AG08395 (cell line): ENCODE measurements around the gene ACTL6B.
A peak's percentile ranks its signal among the peaks of the same experiment; 100 is the strongest.

Source experiments
- DNase-seq: peaks from one replicate; pipeline ENCODE4 v3.0.0; 2012; ENCODE audit warnings: mixed read lengths, low spot score

The ACTL6B gene

DNA sequence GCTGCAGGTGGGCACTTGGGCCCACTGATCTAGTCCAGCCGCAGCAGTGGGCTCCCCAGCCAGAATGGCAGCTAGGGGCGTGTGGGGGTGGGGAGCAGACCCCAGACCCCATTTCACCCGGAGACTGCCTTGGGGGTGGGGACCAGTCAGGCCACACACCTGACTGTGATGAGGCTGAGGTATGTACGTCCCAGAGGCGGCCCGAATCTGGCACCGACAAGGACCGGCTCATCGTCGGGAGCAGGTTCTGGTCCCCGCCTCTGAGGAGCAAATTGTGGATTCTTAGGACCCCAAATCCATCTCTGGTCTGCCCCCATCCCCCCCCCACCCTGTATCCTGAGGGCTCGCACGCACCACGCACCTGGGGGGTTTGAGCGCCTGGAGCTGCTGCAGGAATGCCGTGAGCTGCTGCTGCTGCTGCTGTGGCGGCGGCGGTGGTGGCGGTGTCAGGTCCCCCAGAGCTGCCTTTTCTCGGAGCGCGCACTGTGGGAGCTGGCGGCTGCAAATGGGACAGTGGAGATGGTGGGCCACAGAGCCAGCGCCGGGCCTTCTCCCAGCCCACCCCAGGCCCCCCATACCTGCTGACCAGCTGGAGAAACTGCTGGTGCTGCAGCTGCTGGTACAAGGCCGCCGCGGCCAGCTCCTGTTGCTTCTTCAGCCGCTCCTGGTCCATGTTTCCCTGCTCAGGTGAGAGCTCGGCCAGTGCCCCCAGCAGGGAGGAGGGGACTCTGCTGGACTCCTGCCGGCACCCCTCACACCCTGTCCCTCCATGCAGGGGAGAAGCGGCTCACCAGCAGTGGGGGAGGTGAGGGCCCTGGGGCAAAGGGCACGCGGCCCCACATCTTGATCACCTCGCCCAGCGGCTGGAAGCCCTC, 27.6 kb upstream of the ACTL6B start:
- DNase-seq: no peak

DNA sequence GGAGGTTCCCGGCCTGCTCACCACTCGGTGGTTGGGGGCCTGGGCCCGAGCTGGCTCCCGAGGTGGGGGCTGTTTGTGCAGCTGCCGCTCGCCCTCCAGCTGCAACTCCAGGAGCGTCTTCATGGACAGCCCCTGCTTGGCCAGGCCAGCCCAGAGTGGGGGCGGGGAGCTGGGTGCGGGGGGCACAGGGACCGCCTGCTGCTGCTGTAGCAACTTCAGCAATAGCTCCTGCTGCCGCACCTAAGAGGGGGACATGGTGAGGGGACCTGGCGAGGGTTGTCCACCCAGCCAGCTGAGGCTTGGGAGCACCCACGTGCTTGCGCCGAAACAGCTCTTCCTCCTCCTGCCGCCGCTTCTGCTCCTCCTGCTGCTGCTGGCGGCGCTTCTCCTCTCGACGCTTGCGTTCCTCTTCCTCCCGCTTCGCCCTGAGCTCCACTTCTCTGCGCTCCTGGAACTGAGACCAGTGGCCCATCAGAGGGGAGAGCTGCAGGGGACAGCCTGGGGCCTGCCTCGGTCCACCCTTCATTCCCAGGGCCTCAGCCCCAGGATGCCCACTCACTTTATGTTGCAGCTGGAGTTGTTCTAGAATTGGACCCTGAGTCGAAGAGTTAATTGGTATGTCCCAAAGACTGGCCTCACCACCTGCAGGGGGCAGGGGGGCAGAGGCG, 26.9 kb upstream of the ACTL6B start:
- no peak for DNase-seq

DNA sequence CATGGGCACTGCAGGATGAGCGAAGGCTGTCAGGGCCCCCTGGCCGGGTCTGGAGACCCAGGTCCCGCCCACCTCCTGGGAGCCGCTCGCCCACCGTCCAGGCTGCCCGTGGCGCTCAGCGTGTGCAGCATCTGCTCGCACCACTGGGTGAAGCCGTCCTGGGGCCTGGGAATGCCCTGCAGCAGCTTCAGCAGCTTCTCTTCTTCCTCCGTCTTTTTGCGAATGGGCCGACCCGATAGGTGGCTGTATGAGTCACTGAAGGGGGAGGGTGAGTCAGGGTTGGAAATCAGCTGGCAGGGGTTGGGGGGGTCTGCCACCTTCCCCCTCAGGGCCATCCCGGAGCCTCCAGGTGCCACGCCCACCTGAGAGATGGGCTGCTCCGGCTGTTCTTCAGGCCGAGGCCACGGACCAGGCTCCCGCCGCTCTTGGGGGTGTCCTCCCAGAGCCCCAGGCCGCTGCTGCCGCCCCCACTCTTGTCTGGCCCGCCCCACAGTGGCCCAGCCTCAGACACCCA, 26.0 kb upstream of the ACTL6B start:
- no peak for DNase-seq

DNA sequence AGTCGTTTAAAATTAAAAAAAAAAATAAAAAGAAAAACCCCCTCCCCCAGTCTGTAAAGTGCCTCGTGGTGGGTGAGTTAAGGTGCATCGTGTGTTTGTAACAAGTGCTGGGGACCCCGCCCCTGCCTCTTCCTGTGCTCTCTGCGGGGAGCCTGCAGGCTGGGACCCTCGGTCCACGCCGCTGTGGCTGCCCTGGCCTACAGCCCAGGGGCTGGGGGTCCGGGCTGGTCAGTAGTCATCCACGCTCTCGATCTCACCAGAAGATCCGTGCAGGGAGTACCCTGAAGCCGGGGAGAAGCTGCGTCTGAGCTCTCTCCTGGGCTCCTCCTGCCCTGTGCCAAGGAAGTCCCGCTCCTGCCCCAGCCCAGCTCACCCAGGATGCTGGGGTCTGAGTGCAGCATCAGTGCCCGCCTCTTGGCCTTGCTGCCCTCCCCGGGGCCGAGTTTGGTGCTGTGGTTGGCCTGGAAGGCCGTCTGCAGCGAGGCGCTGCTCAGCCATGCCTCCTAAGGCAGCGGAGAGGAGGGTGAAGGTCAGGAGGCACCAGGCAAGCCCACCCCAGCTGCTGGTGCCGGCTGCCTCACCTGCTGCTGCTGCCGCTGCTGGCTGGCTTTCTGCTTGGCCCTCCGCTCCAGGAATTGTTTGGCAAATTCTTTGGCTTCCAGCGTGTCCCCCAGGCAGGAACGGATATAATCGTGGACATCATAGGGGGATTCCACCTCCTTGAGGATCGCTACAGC, 25.4 kb upstream of the ACTL6B start:
- no peak for DNase-seq

DNA sequence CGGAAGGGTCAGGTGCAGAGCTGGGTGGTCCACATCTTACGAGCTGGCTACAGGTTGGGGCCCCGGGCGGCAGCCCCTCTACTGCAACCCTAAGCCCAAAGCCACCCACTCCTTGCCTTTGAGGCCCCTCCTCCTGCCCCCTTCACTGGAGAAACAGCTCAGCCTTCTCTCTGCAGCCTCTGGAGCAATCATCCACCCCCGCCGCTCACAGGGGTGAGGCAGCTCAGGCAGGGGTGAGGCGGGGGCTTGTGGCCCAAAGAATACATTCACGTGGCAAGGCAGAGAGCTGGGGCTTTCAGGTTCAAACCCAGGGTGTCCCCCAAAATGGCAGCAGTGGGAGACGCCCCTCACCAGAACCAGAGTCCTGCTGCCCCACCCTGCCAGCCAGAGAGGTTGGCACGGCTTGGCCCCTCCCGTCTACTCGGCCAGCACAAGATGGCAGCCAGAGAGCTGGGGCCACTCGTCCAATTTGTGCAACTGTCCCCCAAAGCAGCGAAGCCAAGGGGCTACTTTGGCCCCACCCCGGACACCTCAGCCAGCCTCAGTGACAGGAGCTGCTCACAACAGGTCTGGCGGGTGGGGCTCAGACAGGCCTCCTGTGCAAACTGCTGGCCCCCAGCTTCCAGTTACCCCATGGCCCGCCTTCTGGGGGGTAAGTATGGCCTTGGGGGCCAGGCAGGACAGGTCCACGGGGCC, 24.5 kb upstream of the ACTL6B start:
- DNase-seq: no peak

DNA sequence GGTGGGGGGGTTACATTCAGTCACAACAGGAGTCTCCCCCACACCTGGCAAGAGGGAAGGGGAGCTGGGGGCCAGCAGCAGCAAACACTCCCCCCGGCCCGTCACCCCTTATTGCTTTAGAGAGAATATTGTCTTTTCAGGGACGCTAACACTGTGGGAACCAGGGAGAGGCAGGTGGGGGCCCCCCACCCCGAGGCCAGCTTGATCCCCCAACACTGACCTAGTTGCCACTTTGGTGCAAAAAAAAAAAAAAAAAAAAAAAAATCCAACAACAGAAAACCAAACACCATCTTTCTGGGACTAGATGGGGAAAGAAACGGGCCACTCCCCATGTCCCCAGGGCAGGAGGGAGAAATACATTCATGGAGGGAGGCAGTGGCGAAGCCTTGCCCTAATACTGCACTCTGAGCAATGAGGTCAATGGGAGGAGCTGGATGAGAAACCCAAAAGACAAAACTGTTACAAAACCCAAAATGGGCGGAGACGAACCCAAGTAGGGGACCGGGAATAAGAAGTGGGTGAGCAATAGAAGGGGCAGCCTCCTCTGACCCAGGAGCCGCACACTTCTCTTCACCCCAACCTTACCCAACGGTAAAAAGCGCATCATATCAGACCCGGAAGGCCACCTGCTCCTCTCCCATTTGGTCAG, 23.8 kb upstream of the ACTL6B start:
- DNase-seq: peak; percentile 67

DNA sequence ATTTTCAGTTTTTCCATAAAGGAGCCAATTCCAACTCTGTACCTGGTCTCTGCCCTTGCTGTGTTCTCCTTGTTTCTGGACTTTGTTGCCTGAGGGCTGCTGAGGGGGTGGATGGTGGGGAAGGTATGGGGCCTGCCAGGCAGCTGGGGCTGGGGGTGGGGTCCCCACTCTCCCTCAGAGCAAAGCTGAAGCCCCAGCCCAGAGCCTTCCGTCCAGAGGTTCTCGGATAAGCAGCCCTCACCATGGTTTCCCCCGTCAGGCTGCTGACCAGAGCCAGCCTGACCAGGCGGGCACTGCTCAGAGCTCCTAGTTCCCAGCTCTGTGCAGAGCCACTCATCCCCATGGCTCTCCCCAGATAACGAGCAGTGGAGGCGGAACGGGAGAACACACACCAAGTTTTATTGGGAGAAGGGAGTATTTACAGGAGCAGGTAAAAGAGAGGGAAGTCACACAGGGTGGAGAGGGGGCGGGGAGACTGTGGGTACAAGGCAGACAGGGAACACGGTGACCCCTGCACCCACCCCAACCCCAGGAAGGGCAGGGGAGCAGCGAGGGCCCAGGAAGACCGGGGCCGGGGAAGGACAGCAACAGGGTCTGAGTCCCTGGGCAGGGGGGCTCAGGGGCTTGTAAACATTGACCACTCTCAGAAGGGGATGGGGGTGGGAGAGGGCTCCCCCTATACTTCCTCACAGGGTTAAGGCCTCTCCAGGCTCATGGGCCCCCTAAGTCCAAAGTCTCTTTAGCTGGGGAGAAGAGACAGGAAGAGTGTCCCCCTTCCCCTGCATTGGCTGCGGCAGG, 23.1 kb upstream of the ACTL6B start:
- DNase-seq: no peak

DNA sequence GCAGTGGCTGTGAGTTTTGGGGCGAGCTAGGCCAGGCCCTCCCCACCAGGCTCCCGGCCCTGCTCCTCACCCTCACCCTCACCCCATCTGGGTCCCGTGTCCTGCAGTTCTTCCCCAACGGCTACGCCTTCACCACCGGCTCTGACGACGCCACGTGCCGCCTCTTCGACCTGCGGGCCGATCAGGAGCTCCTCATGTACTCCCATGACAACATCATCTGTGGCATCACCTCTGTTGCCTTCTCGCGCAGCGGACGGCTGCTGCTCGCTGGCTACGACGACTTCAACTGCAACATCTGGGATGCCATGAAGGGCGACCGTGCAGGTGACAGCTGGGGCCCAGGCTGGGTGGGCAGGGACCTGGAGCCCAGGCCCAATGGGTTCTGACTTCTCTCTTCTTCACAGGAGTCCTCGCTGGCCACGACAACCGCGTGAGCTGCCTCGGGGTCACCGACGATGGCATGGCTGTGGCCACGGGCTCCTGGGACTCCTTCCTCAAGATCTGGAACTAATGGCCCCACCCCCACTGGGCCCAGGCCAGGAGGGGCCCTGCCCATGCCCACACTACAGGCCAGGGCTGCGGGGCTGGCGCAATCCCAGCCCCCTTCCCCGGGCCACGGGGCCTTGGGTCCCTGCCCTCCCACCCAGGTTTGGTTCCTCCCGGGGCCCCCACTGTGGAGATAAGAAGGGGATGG, 22.2 kb upstream of the ACTL6B start:
- no peak for DNase-seq

DNA sequence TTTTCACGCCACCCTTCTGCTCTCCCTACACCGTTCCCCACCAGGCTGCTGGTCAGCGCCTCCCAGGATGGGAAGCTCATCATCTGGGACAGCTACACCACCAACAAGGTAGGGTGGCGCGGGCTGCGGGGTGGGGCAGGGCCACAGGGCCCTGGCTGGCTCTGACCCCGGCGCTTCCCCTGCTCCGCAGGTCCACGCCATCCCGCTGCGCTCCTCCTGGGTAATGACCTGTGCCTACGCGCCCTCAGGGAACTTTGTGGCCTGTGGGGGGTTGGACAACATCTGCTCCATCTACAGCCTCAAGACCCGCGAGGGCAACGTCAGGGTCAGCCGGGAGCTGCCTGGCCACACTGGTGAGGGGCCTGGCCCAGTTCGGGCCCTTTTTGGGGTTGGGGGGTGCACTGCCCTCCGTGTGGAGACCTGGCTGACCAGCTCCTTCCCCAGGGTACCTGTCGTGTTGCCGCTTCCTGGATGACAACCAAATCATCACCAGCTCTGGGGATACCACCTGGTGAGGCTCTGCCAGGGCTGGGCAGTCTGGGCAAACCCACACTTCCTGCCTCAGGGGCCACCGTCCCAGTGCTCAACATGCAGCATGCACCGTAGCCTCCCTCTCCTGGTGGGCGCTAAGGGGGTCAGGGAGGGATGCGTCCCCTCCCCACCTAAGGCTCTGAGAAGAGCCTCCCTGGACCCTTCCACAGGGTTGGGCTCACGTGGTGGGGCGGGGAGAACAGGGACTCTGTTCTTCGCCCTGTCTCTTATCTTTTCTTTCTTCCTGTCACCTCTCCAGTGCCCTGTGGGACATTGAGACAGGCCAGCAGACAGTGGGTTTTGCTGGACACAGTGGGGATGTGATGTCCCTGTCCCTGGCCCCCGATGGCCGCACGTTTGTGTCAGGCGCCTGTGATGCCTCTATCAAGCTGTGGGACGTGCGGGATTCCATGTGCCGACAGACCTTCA, 21.3 kb upstream of the ACTL6B start:
- no peak for DNase-seq

DNA sequence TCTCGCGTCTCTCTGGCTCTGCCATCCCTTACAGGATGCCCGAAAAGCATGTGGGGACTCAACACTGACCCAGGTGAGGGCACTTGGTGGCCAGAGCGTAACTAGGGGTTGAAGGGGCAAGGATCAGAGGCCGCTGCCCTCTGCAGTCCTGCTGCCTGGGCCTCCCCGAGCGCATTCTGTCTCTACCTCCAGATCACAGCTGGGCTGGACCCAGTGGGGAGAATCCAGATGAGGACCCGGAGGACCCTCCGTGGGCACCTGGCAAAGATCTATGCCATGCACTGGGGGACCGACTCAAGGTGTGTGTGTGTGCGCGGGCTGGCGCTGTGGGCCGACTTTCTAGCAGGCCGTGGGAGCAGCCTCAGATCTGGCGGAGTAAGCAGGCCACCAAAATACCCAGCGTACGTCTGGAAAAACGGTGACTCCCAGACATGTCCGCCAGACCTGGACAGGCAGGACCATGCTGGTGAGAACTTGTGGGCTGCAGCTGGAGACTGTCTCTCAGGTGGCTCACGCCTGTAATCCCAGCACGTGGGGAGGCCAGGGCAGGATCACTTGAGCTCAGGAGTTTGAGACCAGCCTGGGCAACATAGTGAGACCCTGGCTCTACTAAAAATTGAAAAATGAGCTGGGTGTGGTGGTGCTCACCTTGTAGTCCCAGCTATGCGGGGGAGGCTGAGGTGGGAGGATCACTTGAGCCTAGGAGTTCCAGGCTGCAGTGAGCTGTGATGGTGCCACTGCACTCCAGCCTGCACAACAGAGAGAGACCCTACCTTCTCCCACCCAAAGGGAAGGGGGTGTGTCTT, 20.5 kb upstream of the ACTL6B start:
- DNase-seq: no peak

DNA sequence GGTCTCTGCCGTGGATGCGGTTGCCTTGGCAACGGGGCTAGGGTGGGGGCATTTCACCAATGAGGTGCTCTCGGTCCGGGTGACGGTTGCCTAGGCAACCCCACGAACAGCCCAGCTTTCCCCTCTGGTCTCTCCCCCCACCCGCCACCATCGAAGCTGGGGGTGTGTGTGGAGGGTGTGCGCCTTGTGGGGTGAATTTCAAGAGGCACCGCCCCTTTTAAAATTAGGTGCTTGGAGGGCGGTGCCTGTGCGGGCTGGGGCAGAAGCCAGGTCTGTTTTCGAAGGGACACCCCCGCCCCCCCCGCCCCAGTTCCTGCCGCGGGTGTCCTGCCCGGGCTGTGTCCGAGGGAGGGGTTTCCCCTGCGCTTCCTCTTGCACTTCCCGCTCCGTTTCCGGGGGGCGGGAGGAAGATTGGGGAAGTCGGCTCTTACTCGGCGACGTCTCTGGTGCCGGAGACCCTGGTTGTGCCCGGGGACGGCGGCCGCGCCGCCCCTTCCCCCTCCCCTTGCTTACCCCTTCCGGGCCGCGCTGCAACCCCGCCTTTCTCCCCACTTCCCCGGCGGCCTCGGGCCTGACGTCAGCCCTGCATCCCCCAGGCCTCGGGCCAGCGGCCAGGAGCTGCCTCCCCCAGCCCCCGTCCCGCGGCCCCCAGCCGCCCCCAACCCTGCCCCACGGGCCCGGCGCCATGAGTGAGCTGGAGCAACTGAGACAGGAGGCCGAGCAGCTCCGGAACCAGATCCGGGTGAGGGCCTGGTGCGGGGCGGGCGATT, 19.5 kb upstream of the ACTL6B start:
- peak; percentile 59 for DNase-seq

DNA sequence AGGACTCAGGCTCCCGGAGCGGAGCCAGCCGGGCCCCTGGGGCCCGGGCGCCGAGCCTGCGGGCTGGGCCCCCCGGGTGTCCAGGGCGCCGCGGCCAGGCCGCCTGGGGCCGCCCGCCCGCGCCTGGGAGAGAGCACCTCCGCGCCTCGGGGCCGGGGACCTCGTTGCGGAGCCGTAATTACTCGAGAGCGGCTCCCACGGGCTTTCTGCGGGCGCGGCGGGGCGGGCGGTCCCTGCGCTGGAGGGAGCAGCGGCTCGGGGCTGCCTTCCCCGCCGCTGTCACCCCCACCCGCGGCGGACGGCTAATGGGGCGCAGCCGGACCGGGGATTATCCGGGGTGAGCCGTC, 18.8 kb upstream of the ACTL6B start:
- no peak for DNase-seq

DNA sequence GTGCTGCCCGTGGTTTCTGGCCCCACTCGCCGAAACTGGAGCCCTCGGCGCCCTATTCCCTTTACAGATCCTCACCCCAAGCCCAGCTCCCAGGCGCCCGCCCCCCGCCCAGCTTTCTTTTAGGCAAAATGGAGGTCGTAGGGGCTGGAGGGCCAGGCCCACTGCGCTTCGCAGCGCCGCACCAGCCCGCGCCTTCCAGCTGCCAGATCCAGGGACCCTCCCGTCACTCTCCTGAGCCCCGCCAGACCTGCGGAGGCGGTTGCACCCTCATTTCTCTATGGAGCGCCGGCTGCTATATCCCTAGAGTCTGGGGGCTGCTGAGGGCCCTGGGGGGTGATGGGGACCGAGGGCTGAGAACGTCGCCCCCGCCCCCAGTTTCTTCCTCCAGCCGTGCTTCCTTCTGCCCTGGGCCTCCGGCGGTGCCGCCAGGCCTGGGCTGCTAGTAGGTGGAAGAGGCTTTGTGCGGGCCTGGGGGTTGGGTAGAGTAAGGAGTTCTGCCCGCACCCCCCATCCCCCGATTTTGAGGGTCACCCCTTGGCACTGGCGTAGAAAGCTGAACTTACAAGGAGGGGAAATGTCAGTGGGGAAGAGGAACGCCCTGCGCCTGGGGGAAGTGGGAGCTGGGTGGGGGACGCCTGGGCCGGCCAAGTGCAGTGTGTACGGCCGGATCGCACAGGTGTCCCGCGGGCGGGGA, 18.3 kb upstream of the ACTL6B start:
- no peak for DNase-seq

DNA sequence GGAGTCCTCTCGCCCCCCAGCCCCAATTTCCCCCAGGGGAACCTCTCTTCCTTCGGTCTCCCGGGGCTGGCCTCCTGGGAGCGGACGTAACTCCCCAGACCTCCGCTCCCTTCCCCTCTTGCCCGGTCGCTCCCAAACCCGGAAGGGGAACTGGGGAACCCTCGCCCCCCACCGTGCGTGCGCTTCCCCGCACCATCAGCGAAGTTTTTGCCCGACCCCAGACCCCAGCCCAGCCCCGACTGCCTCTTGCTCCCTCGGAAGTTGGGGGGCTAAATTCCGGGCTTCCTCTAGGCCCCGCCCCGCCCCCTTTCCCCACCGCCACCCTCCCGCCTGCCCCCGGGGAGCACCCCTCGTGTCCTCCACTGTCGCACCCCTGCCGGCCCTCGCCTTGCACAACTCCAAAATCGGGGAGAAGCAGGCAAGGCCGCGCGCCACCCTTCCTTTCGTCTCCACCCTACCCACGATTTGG, 17.7 kb upstream of the ACTL6B start:
- DNase-seq: no peak

DNA sequence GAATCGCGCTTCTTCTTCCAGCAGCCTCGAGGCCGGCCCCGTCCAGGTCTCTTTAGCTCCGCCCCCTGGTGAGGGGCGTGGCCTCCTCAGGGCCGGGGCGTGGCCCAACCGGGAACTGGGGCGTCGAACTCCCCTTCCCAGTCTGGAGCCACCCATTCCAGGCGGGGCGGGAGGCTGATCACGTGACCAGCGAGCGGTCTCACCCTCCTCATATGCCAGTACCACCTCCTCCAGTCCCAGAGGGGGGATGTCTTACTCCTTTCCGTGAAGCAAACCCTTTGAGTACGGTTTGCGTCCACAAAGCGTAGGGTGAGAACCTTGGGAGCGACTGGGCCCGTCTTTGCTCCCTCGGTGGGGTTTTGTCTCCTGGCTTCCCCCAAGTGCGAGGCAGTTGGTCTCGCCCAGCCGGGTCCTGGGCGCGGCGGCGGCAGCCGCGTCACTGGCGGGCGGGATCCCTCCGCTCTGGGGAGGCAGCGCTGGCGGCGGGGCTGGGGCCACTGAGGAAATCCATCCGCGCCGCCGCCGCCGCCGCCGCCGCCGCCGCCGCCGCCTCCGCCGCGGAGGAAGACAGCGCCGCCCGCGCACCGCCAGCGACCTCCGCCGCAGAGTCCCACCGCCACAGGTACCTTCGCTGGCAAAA, 17.2 kb upstream of the ACTL6B start, which contains the start of gene GNB2:
GNB2 (plus strand) TSS at position 439 of the 640 bp plus-strand sequence. CDS start 2,526 bp downstream, outside the sequence.
- peak; percentile 99 for DNase-seq
